Measurements from ENCODE around the gene CDH13. TPM values are rescaled to one million over a fixed set of nuclear protein-coding genes. Genes with fewer than 3 reads are reported as not detected.

The CDH13 gene
- total RNA-seq, 2 experiments from 2014 or later = not detected

DNA sequence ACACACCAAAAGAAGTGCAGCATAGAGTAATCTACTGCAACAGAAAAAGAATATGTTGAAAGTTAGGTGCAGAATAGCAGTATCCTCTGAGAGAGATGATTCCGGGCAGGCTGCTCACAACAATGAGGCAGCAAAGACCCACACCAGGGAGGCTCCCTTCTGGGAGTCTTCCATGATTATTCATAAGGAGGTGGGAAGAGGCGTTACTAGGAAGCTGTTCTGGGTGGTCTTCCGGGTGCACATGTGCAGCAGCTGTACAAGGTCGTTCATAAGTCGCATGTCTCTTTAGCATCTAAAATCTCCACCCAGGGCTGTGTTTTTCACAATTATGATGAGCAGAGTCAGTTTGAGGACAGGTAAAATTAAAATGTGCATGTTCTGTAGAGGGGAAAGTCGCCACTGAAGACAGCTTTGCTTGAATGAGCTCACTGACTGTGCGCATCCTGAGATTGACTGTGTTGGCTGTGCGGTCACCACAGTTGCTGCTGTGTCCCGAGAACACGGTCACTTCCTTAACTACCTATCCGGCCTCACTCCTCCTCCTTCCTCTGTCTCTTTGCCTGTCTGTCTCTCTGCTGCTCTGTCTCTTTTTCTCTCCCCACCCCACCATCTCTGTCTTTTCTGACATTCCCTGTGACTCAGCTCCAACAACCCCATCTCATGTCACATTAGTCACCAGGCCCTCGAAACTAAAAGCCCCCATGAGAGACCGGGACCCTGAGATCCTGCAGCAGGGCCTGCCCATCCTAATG is 1055.5 kb downstream of the CDH13 start:
- DNase-seq (ENCODE audit: low spot score) = no peak
- Histone ChIP-seq H3K9me3 (ENCODE audit: low read length) (no peaks in the 10 kb centered on the region), H2AFZ (ENCODE audit: low read length) (no peak overlapping the region), H3K4me3 (ENCODE audit: low read depth, low read length, poor library complexity, severe bottlenecking) (no peak overlapping the region), H3K27ac (ENCODE audit: low read depth, low read length, poor library complexity, severe bottlenecking) (no peak overlapping the region), H3K9me2 (ENCODE audit: insufficient read depth, low read length) (no peaks in the 10 kb centered on the region), H3K4me1 (ENCODE audit: insufficient read depth, low read length, poor library complexity, severe bottlenecking) (no peaks in the 10 kb centered on the region), H3K4me2 (ENCODE audit: low read length) (no peak overlapping the region), H3K36me3 (ENCODE audit: insufficient read depth, low read length) (no peaks in the 10 kb centered on the region), H4K20me1 (ENCODE audit: insufficient read depth, low read length) (no peaks in the 10 kb centered on the region), H3K79me2 (ENCODE audit: insufficient read depth, low read depth, low read length) (no peaks in the 10 kb centered on the region)
- POLR2A ChIA-PET = interaction anchor here (0.6 kb wide), 1 partner anchor 81 kb away, joined by 3 read pairs; no protein-coding TSS in a partner anchor
- TF ChIP-seq, protein P1, sequence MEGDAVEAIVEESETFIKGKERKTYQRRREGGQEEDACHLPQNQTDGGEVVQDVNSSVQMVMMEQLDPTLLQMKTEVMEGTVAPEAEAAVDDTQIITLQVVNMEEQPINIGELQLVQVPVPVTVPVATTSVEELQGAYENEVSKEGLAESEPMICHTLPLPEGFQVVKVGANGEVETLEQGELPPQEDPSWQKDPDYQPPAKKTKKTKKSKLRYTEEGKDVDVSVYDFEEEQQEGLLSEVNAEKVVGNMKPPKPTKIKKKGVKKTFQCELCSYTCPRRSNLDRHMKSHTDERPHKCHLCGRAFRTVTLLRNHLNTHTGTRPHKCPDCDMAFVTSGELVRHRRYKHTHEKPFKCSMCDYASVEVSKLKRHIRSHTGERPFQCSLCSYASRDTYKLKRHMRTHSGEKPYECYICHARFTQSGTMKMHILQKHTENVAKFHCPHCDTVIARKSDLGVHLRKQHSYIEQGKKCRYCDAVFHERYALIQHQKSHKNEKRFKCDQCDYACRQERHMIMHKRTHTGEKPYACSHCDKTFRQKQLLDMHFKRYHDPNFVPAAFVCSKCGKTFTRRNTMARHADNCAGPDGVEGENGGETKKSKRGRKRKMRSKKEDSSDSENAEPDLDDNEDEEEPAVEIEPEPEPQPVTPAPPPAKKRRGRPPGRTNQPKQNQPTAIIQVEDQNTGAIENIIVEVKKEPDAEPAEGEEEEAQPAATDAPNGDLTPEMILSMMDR (conservative IDR thresholded peaks at IDR 0.05; ENCODE audit: low read length) = no peak
- TF ChIP-seq EZH2phosphoT487 (IDR thresholded peaks at IDR 0.05; ENCODE audit: borderline replicate concordance, low read depth, low read length) = no peak
- CTCF ChIA-PET (ENCODE audit: unreplicated experiment) = no interaction called here
- intact Hi-C loops (cut with micrococcal nuclease; ENCODE audit: unreplicated experiment) = no loop called here
- BruUV-seq (replicated peaks) = no TSS peak

DNA sequence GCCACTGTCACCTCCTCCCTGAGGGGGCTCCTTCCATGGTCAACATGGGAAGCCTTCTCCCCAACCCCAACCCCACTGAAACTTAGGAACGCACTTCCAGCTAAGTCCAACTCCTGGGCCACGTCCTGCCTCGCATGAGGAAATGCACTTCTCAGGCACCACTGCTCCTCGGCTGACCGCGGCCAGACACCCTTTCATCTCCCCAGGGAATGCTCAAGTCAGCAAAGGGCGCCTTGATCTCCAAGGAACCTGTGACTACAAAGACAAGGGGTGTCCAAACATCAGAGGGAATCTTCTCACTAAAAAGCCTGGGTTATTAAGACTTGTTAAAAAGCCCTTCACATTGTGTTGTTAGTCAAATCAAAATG is 1056.1 kb downstream of the CDH13 start:
- Histone ChIP-seq H3K79me2 (ENCODE audit: insufficient read depth, low read depth, low read length) (no peaks in the 10 kb centered on the region), H2AFZ (ENCODE audit: low read length) (no peak overlapping the region), H3K27ac (ENCODE audit: low read depth, low read length, poor library complexity, severe bottlenecking) (no peak overlapping the region), H3K4me2 (ENCODE audit: low read length) (no peak overlapping the region), H3K9me3 (ENCODE audit: low read length) (no peaks in the 10 kb centered on the region), H3K4me3 (ENCODE audit: low read depth, low read length, poor library complexity, severe bottlenecking) (no peak overlapping the region), H3K9me2 (ENCODE audit: insufficient read depth, low read length) (no peaks in the 10 kb centered on the region), H3K36me3 (ENCODE audit: insufficient read depth, low read length) (no peaks in the 10 kb centered on the region), H4K20me1 (ENCODE audit: insufficient read depth, low read length) (no peaks in the 10 kb centered on the region), H3K4me1 (ENCODE audit: insufficient read depth, low read length, poor library complexity, severe bottlenecking) (no peaks in the 10 kb centered on the region)
- ChIA-PET CTCF (ENCODE audit: unreplicated experiment) (no interaction called here), POLR2A (no interaction called here)
- TF ChIP-seq EZH2phosphoT487 (IDR thresholded peaks at IDR 0.05; ENCODE audit: borderline replicate concordance, low read depth, low read length) = no peak
- TF ChIP-seq, protein P1 (conservative IDR thresholded peaks at IDR 0.05; ENCODE audit: low read length) = no peak
- no peak for DNase-seq (ENCODE audit: low spot score)
- intact Hi-C loops (cut with micrococcal nuclease; ENCODE audit: unreplicated experiment) = no loop called here
- no TSS peak for BruUV-seq (replicated peaks)

DNA sequence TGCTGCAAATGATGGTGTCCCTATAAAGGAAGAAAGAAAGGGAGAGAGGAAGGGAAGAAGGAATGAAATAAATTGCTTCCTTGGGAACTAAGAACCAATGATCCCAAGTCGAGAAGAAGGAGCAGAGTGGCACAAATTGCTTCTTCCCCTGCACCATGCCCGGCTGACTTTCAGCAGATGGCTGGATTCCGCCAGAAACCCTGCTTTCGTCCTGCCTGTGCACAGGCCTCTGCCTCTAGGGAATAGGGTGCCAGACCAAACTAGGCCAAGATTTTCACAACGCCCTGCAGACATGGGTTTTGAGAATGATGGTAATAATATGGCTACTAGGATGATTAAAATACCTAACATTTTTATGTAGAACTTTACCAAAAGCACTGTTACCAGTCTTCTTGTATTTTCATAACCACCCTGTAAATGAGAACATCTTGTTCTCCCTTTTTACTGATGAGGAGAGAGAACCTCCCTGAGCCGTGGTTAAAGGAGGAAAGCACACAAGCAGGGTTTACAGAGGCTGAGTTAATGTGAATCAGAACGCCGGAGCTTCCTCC is 1058.9 kb downstream of the CDH13 start:
- DNase-seq (ENCODE audit: low spot score) = no peak
- ChIA-PET POLR2A (no interaction called here), CTCF (ENCODE audit: unreplicated experiment) (no interaction called here)
- H3K36me3 ChIP-seq (ENCODE audit: insufficient read depth, low read length) = no peaks in the 10 kb centered on the region
- H3K79me2 ChIP-seq (ENCODE audit: insufficient read depth, low read depth, low read length) = no peaks in the 10 kb centered on the region
- H3K4me2 ChIP-seq (ENCODE audit: low read length) = no peak overlapping the region
- no peak overlapping the region for H3K4me3 ChIP-seq (ENCODE audit: low read depth, low read length, poor library complexity, severe bottlenecking)
- H3K27ac ChIP-seq (ENCODE audit: low read depth, low read length, poor library complexity, severe bottlenecking) = no peak overlapping the region
- H2AFZ ChIP-seq (ENCODE audit: low read length) = no peak overlapping the region
- no peaks in the 10 kb centered on the region for H3K4me1 ChIP-seq (ENCODE audit: insufficient read depth, low read length, poor library complexity, severe bottlenecking)
- no peaks in the 10 kb centered on the region for H3K9me3 ChIP-seq (ENCODE audit: low read length)
- no peaks in the 10 kb centered on the region for H4K20me1 ChIP-seq (ENCODE audit: insufficient read depth, low read length)
- H3K9me2 ChIP-seq (ENCODE audit: insufficient read depth, low read length) = no peaks in the 10 kb centered on the region
- intact Hi-C loops (cut with micrococcal nuclease; ENCODE audit: unreplicated experiment) = no loop called here
- no peak for TF ChIP-seq EZH2phosphoT487 (IDR thresholded peaks at IDR 0.05; ENCODE audit: borderline replicate concordance, low read depth, low read length)
- BruUV-seq (replicated peaks) = no TSS peak

Data from OCI-LY7 (cell line).